IPS DF 19.7 (cell line): ENCODE data around the gene C9orf78.

Experiments
- DNase-seq: peaks from one replicate; pipeline ENCODE4 v3.0.0-alpha.2; 2013; ENCODE audit warnings: low read depth, low spot score

C9orf78 gene

GRCh38 chr9:129835128-129835859 is at the start of gene C9orf78, which contains the start of gene USP20:
TSS of gene C9orf78 (minus strand) at chr9:129835275. CDS start at chr9:129835221, 54 bp downstream.
TSS of gene USP20 (plus strand) at chr9:129835458. CDS start at chr9:129852556, 17,098 bp downstream.
- peak; percentile 47 for DNase-seq

- peak; percentile 77 for DNase-seq
Observed at GRCh38 chr9:129884220-129885017, 49.3 kb upstream of the C9orf78 start.

- DNase-seq = no peak
Observed at GRCh38 chr9:129881547-129882324, 46.7 kb upstream of the C9orf78 start.

- no peak for DNase-seq
Observed at GRCh38 chr9:129880654-129881546, 45.8 kb upstream of the C9orf78 start.

- DNase-seq = no peak
Observed at GRCh38 chr9:129879991-129880653, 45.0 kb upstream of the C9orf78 start.

GRCh38 chr9:129879103-129879699 is 44.1 kb upstream of the C9orf78 start:
- DNase-seq = no peak

GRCh38 chr9:129878291-129878690 is 43.2 kb upstream of the C9orf78 start:
- DNase-seq = no peak

GRCh38 chr9:129876815-129877214 is 41.7 kb upstream of the C9orf78 start:
- no peak for DNase-seq

- no peak for DNase-seq
Observed at GRCh38 chr9:129875687-129876395, 40.8 kb upstream of the C9orf78 start.

GRCh38 chr9:129875181-129875611 is 40.1 kb upstream of the C9orf78 start:
- DNase-seq = no peak

- no peak for DNase-seq
Observed at GRCh38 chr9:129874261-129875101, 39.4 kb upstream of the C9orf78 start.

- DNase-seq = no peak
Observed at GRCh38 chr9:129873563-129874190, 38.6 kb upstream of the C9orf78 start.

GRCh38 chr9:129871046-129871445 is 36.0 kb upstream of the C9orf78 start:
- DNase-seq = no peak

- no peak for DNase-seq
Observed at GRCh38 chr9:129869585-129870501, 34.8 kb upstream of the C9orf78 start.

- no peak for DNase-seq
Observed at GRCh38 chr9:129868872-129869486, 33.9 kb upstream of the C9orf78 start.
